Ishikawa (cell line): ENCODE data around the gene KCNH4.

ENCODE experiments used
- CREB1 ChIP-seq: IDR thresholded peaks from 2 replicates; pipeline ENCODE4 v1.6.1; 2012; ENCODE audit warnings: low read depth
- EGR1 ChIP-seq: IDR thresholded peaks from 2 replicates; pipeline ENCODE4 v1.6.1; 2012
- EP300 ChIP-seq: IDR thresholded peaks from 2 replicates; pipeline ENCODE4 v1.6.1; 2012; ENCODE audit warnings: borderline replicate concordance
- FOXM1 ChIP-seq: IDR thresholded peaks from 2 replicates; pipeline ENCODE4 v1.6.1; 2012; ENCODE audit warnings: low read depth, borderline replicate concordance
- MAX ChIP-seq: IDR thresholded peaks from 2 replicates; pipeline ENCODE4 v1.6.1; 2012
- NFIC ChIP-seq: IDR thresholded peaks from 2 replicates; pipeline ENCODE4 v1.6.1; 2012
- REST ChIP-seq: IDR thresholded peaks from 2 replicates; pipeline ENCODE4 v1.6.1; 2012; ENCODE audit warnings: low read depth, mild to moderate bottlenecking
- YY1 ChIP-seq: IDR thresholded peaks from 2 replicates; pipeline ENCODE4 v1.6.1; 2012; ENCODE audit warnings: low read depth

- TF ChIP-seq CREB1 (no peak), FOXM1 (no peak), REST (no peak), EP300 (no peak), EGR1 (no peak), YY1 (no peak), MAX (no peak), NFIC (no peak)
Measured at GRCh38 chr17:42153919-42154742, 26.8 kb downstream of the KCNH4 start.
